Measurements from ENCODE around the gene ZFC3H1.

ZFC3H1 gene

GRCh38 chr12:71627438-71628002 is 36.1 kb downstream of the ZFC3H1 start:
- Histone ChIP-seq H3K4me2 (ENCODE audit: low read length) (no peak overlapping the region), H3K9me3 (ENCODE audit: control insufficient read depth, low read length) (no peaks in the 10 kb centered on the region), H3K79me2 (no peaks in the 10 kb centered on the region), H3K27me3 (ENCODE audit: control insufficient read depth, insufficient read depth, low read length) (no peaks in the 10 kb centered on the region), H3K4me3 (ENCODE audit: low read depth, low read length) (no peak overlapping the region), H2AFZ (no peak overlapping the region), H3K9ac (no peak overlapping the region), H3K36me3 (ENCODE audit: control insufficient read depth, insufficient read depth, low read length) (no peaks in the 10 kb centered on the region), H3K4me1 (no peaks in the 10 kb centered on the region), H3K27ac (no peak overlapping the region)
- TF ChIP-seq CTCF (IDR thresholded peaks at IDR 0.05): no peak

GRCh38 chr12:71626768-71627167 is 36.9 kb downstream of the ZFC3H1 start:
- Histone ChIP-seq H3K4me2 (ENCODE audit: low read length) (no peak overlapping the region), H3K9ac (no peak overlapping the region), H3K27ac (no peak overlapping the region), H3K4me3 (ENCODE audit: low read depth, low read length) (no peak overlapping the region), H2AFZ (no peak overlapping the region), H3K4me1 (no peaks in the 10 kb centered on the region), H3K9me3 (ENCODE audit: control insufficient read depth, low read length) (no peaks in the 10 kb centered on the region), H3K36me3 (ENCODE audit: control insufficient read depth, insufficient read depth, low read length) (no peaks in the 10 kb centered on the region), H3K79me2 (no peaks in the 10 kb centered on the region), H3K27me3 (ENCODE audit: control insufficient read depth, insufficient read depth, low read length) (no peaks in the 10 kb centered on the region)
- no peak for TF ChIP-seq CTCF (IDR thresholded peaks at IDR 0.05)

- no peak for TF ChIP-seq CTCF (IDR thresholded peaks at IDR 0.05)
- no peaks in the 10 kb centered on the region for H3K9me3 ChIP-seq (ENCODE audit: control insufficient read depth, low read length)
- no peaks in the 10 kb centered on the region for H3K4me1 ChIP-seq
- no peak overlapping the region for H3K9ac ChIP-seq
- H2AFZ ChIP-seq: no peak overlapping the region
- H3K4me2 ChIP-seq (ENCODE audit: low read length): no peak overlapping the region
- H3K27me3 ChIP-seq (ENCODE audit: control insufficient read depth, insufficient read depth, low read length): no peaks in the 10 kb centered on the region
- no peak overlapping the region for H3K27ac ChIP-seq
- H3K4me3 ChIP-seq (ENCODE audit: low read depth, low read length): no peak overlapping the region
- no peaks in the 10 kb centered on the region for H3K36me3 ChIP-seq (ENCODE audit: control insufficient read depth, insufficient read depth, low read length)
- no peaks in the 10 kb centered on the region for H3K79me2 ChIP-seq
Measured at GRCh38 chr12:71626098-71626497, 37.5 kb downstream of the ZFC3H1 start.

GRCh38 chr12:71625476-71625875 is 38.2 kb downstream of the ZFC3H1 start:
- Histone ChIP-seq H3K4me2 (ENCODE audit: low read length) (no peak overlapping the region), H3K27ac (no peak overlapping the region), H3K9ac (no peak overlapping the region), H3K9me3 (ENCODE audit: control insufficient read depth, low read length) (no peaks in the 10 kb centered on the region), H3K27me3 (ENCODE audit: control insufficient read depth, insufficient read depth, low read length) (no peaks in the 10 kb centered on the region), H3K4me3 (ENCODE audit: low read depth, low read length) (no peak overlapping the region), H3K79me2 (no peaks in the 10 kb centered on the region), H2AFZ (no peak overlapping the region), H3K36me3 (ENCODE audit: control insufficient read depth, insufficient read depth, low read length) (no peaks in the 10 kb centered on the region), H3K4me1 (no peaks in the 10 kb centered on the region)
- no peak for TF ChIP-seq CTCF (IDR thresholded peaks at IDR 0.05)

GRCh38 chr12:71621938-71622337 is 41.7 kb downstream of the ZFC3H1 start:
- Histone ChIP-seq H2AFZ (no peak overlapping the region), H3K27ac (no peak overlapping the region), H3K4me3 (ENCODE audit: low read depth, low read length) (no peak overlapping the region), H3K27me3 (ENCODE audit: control insufficient read depth, insufficient read depth, low read length) (no peaks in the 10 kb centered on the region), H3K4me2 (ENCODE audit: low read length) (no peak overlapping the region), H3K9ac (no peak overlapping the region), H3K36me3 (ENCODE audit: control insufficient read depth, insufficient read depth, low read length) (no peaks in the 10 kb centered on the region), H3K9me3 (ENCODE audit: control insufficient read depth, low read length) (no peaks in the 10 kb centered on the region), H3K4me1 (no peaks in the 10 kb centered on the region), H3K79me2 (no peaks in the 10 kb centered on the region)
- no peak for TF ChIP-seq CTCF (IDR thresholded peaks at IDR 0.05)
